K562 (cell line): Measurements from ENCODE around the gene HEXIM1. TPM values are rescaled to one million over a fixed set of nuclear protein-coding genes. Genes with fewer than 3 reads are reported as not detected.

ENCODE experiments used
- CBFA2T2 ChIP-seq: fragments of 450-650 bp; conservative IDR thresholded peaks from 2 replicates; pipeline ENCODE4 v1.6.1; 2017; ENCODE audit warnings: mild to moderate bottlenecking
- CHD2 ChIP-seq: IDR thresholded peaks from 2 replicates; pipeline ENCODE4 v1.6.1; 2011; ENCODE audit warnings: low read depth, low read length
- EP400 ChIP-seq: fragments of 450-650 bp; IDR thresholded peaks from 2 replicates; pipeline ENCODE4 v1.6.1; 2017; ENCODE audit warnings: antibody characterized with exemption, mild to moderate bottlenecking, moderate library complexity
- FOXM1 ChIP-seq, 2 experiments: fragments of 450-650 bp in 1 of 2; sonication (generic) in 1 of 2; formaldehyde crosslinking in 1 of 2; IDR thresholded peaks; 2 replicates each; pipeline versions ENCODE4 v1.6.1 to v1.9.0; 2017 to 2022; ENCODE audit warnings: low read depth in 2 of 2, mild to moderate bottlenecking in 2 of 2, missing genetic modification reagents in 1 of 2, moderate library complexity in 1 of 2
- MYBL2 ChIP-seq, 2 experiments: fragments of 450-650 bp in 1 of 2; sonication (generic) in 1 of 2; formaldehyde crosslinking in 1 of 2; IDR thresholded peaks; 2 replicates each; pipeline versions ENCODE4 v1.6.1 to v1.8.1; 2017 to 2022; ENCODE audit warnings: borderline replicate concordance in 1 of 2, inconsistent platforms in 1 of 2, low read depth in 1 of 2, mild to moderate bottlenecking in 1 of 2, missing genetic modification reagents in 1 of 2, moderate library complexity in 1 of 2
- NEUROD1 ChIP-seq: fragments of 150-350 bp; IDR thresholded peaks from 2 replicates; pipeline ENCODE4 v1.6.1; 2014; ENCODE audit warnings: borderline replicate concordance, low read length, low read depth; ENCODE audit not compliant: partially characterized antibody
- NR1H2 ChIP-seq: sonication (generic); formaldehyde crosslinking; IDR thresholded peaks from 2 replicates; pipeline ENCODE4 v1.4.0; 2020; ENCODE audit warnings: mild to moderate bottlenecking, missing genetic modification reagents
- NR2C1 ChIP-seq, 2 experiments: fragments of 450-650 bp; IDR thresholded peaks; 2 replicates each; pipeline ENCODE4 v1.6.1; 2017; ENCODE audit warnings: mild to moderate bottlenecking in 2 of 2, antibody characterized with exemption in 1 of 2, inconsistent platforms in 1 of 2, missing compliant biosample characterization in 1 of 2, missing genetic modification characterization in 1 of 2
- OTX1 ChIP-seq: fragments of 450-650 bp; formaldehyde crosslinking; IDR thresholded peaks from 2 replicates; pipeline ENCODE4 v1.4.0; 2022; ENCODE audit warnings: mild to moderate bottlenecking
- STAT5A ChIP-seq: IDR thresholded peaks from 2 replicates; pipeline ENCODE4 v1.6.1; 2012; ENCODE audit warnings: low read length, inconsistent platforms, borderline replicate concordance
- STAT6 ChIP-seq: sonication (generic); formaldehyde crosslinking; IDR thresholded peaks from 2 replicates; pipeline ENCODE4 v1.8.1; 2023; ENCODE audit warnings: mild to moderate bottlenecking, missing genetic modification reagents
- ZNF77 ChIP-seq: fragments of 250-450 bp; sonication (Bioruptor Pico); IDR thresholded peaks from 2 replicates; pipeline ENCODE4 v1.5.0; 2020
- ZSCAN29 ChIP-seq: fragments of 450-650 bp; IDR thresholded peaks from 2 replicates; pipeline ENCODE4 v1.6.1; 2017
- polyA plus RNA-seq, 8 experiments: library from polyadenylated mRNA; depleted of rRNA in 4 of 8; stranded (reverse) in 5 of 8; unstranded in 3 of 8; fragments of >200 nt; fragmentation: Nextera tagmentation in 2 of 8; fragmentation: Illumina TruSeq in 1 of 8; extraction: Ambion mirVana in 2 of 8; extraction: Trizol in 1 of 8; gene quantifications; 2 replicates each; pipeline versions ENCODE4 v1.2.1 to v1.2.3, GENCODE V29; 2011 to 2014; ENCODE audit warnings: inconsistent platforms in 1 of 8, missing spikeins in 1 of 8
- total RNA-seq, 7 experiments: library from RNA; depleted of rRNA in 6 of 7; stranded (reverse); fragments of >200 nt in 6 of 7; fragmentation: Illumina TruSeq in 2 of 7; extraction: Trizol in 2 of 7; gene quantifications; 2 replicates each; pipeline versions ENCODE4 v1.2.1 to v1.2.3, GENCODE V29; 2011 to 2021; ENCODE audit warnings: low replicate concordance in 1 of 7
- TF ChIP-seq, protein P1 (sequence below), 2 experiments: fragments of 450-650 bp; IDR thresholded peaks; 2 replicates each; pipeline ENCODE4 v1.6.1; 2016
- TF ChIP-seq, protein P2 (sequence below): fragments of 250-450 bp; sonication (Bioruptor Pico); IDR thresholded peaks from 2 replicates; pipeline ENCODE4 v1.5.0; 2021; ENCODE audit warnings: mild to moderate bottlenecking, moderate library complexity
- TF ChIP-seq, protein P3 (sequence below): sonication (generic); formaldehyde crosslinking; IDR thresholded peaks from 2 replicates; pipeline ENCODE4 v1.8.0; 2022; ENCODE audit warnings: mild to moderate bottlenecking, missing genetic modification reagents
- TF ChIP-seq, protein P4 (sequence below): IDR thresholded peaks from 2 replicates; pipeline ENCODE4 v1.6.1; 2016; ENCODE audit warnings: missing genetic modification characterization, missing compliant biosample characterization

Gene HEXIM1
- total and polyA plus RNA-seq, 9 of the 15 experiments (the other 6 are each of a cell fraction or from before 2014, with no cell fraction given), result 1.4 to 28.3 (median 9.1) TPM

- TF ChIP-seq, protein P1, sequence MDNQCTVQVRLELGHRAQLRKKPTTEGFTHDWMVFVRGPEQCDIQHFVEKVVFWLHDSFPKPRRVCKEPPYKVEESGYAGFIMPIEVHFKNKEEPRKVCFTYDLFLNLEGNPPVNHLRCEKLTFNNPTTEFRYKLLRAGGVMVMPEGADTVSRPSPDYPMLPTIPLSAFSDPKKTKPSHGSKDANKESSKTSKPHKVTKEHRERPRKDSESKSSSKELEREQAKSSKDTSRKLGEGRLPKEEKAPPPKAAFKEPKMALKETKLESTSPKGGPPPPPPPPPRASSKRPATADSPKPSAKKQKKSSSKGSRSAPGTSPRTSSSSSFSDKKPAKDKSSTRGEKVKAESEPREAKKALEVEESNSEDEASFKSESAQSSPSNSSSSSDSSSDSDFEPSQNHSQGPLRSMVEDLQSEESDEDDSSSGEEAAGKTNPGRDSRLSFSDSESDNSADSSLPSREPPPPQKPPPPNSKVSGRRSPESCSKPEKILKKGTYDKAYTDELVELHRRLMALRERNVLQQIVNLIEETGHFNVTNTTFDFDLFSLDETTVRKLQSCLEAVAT (IDR thresholded peaks at IDR 0.05), result peak in 1 of 2 experiments; percentile 88; a peak in 2 of 4 replicates
- TF ChIP-seq, protein P2, sequence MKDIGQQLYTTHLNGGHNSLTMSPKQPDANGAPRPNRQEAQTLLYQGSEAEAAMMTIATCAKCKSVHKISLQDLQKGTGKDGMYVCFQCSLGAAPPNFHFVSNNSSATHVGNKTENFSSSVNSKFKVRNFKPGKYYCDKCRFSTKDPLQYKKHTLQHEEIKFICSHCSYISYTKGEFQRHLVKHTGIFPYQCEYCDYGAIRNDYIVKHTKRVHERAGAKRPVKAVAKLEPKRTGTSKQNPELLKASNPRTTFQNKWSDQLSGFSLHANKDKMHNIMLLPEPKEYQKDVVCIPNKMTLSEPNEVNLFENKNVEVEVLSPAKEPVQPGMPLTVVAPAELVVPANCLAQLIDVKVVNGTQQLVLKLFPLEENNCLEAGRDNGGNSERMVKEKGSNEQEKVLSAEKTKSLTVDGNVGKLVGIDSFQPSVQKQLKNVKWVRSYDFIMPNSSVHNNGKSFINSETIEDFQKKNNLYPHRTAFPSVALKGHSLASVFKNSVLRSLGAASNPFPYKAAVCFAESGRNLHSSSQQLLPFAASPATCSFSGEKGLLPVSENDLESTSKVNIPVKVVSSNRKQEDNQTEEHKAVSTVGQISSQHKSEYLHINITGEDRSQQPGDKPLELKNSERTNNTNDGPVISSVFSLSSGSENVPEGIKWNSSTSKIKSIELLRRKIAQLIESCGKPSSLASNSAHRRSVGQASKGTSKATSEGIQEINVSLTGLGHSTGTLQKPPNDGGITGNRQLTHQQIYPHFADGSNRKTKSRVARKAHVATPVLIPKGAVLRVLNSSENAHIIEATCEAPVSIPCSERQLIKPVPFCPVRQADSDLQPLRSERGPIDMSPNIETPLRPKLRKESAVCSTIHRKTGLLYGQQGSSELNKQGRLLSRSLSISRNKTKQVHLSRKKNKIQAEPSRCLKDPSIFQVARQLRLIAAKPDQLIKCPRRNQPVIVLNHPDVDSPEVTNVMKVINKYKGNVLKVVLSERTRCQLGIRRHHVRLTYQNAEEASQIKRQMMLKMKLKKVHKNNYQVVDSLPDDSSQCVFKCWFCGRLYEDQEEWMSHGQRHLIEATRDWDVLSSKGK (CRISPR knock-in tag), result no peak
- TF ChIP-seq EP400 (peak; percentile 92), STAT6 (CRISPR knock-in tag) (0 out of 2 replicates have a peak, but pooled peaks have one; percentile 45), ZNF77 (CRISPR knock-in tag) (no peak), MYBL2 (IDR thresholded peaks at IDR 0.05; ENCODE audit: low read depth) (no peak; the same call in 1 of the 2 replicates), MYBL2 (CRISPR knock-in tag; IDR thresholded peaks at IDR 0.05; ENCODE audit: borderline replicate concordance) (no peak), NEUROD1 (peak; percentile 81), NR2C1 (IDR thresholded peaks at IDR 0.05) (peak; percentile 62; the same call in 1 of the 2 replicates), NR2C1 (tag; IDR thresholded peaks at IDR 0.05) (no peak), NR1H2 (CRISPR knock-in tag) (no peak), ZSCAN29 (no peak), OTX1 (CRISPR knock-in tag) (peak; percentile 72), FOXM1 (IDR thresholded peaks at IDR 0.05; ENCODE audit: low read depth) (peak; percentile 97), FOXM1 (CRISPR knock-in tag; IDR thresholded peaks at IDR 0.05; ENCODE audit: low read depth) (no peak), STAT5A (peak; percentile 62; the same call in 1 of the 2 replicates), CBFA2T2 (no peak), CHD2 (peak; percentile 92)
- TF ChIP-seq, protein P3, sequence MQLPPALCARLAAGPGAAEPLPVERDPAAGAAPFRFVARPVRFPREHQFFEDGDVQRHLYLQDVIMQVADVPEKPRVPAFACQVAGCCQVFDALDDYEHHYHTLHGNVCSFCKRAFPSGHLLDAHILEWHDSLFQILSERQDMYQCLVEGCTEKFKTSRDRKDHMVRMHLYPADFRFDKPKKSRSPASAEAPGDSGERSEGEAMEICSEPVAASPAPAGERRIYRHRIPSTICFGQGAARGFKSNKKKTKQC (CRISPR knock-in tag), result peak; percentile 38; the same call in 1 of the 2 replicates
- TF ChIP-seq, protein P4, sequence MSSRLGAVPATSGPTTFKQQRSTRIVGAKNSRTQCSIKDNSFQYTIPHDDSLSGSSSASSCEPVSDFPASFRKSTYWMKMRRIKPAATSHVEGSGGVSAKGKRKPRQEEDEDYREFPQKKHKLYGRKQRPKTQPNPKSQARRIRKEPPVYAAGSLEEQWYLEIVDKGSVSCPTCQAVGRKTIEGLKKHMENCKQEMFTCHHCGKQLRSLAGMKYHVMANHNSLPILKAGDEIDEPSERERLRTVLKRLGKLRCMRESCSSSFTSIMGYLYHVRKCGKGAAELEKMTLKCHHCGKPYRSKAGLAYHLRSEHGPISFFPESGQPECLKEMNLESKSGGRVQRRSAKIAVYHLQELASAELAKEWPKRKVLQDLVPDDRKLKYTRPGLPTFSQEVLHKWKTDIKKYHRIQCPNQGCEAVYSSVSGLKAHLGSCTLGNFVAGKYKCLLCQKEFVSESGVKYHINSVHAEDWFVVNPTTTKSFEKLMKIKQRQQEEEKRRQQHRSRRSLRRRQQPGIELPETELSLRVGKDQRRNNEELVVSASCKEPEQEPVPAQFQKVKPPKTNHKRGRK, result no peak
Observed at GRCh38 chr17:45147581-45148182, 593 bp upstream of the HEXIM1 start (continued).
